A549 (cell line): ENCODE measurements around the gene TUSC2. TPM values are rescaled to one million over a fixed set of nuclear protein-coding genes. Genes with fewer than 3 reads are reported as not detected.

Experiments used
- ATAC-seq, 2 experiments: fragments of 200-7000 bp in 1 of 2; fragments of >200 bp in 1 of 2; cut with Nextera tagmentation in 1 of 2; cut with Tn5 transposase in 1 of 2; 3 replicates each; pipeline versions ENCODE4 v1.8.0 to v1.9.1; 2018 to 2020; ENCODE audit warnings: mild to moderate bottlenecking in 1 of 2, moderate library complexity in 1 of 2
- CTCF ChIA-PET: fragments of 300-600 bp; sonication (Branson Sonifier 250); formaldehyde crosslinking; extraction: SDS; loops from one replicate; lab custom pipeline; 2021; ENCODE audit warnings: antibody characterized with exemption, inconsistent platforms; lab: Yijun Ruan, JAX
- POLR2A ChIA-PET: fragments of 350-600 bp; formaldehyde crosslinking; extraction: SDS; loops from one replicate; lab custom pipeline; 2021; ENCODE audit warnings: antibody characterized with exemption, inconsistent platforms; lab: Yijun Ruan, JAX
- DNase-seq, 2 experiments: peaks; one replicate each; pipeline versions ENCODE4 v3.0.0 to v3.0.0-alpha.2; 2011 to 2016; ENCODE audit warnings: low read depth in 1 of 2, low spot score in 1 of 2
- FAIRE-seq: peaks from 2 replicates; lab custom pipeline; 2011; peaks lifted over from hg19 to GRCh38; lab: Jason Lieb, UNC
- H3K27ac ChIP-seq, 2 experiments: fragments of >200 bp; sonication (Bioruptor Twin); formaldehyde crosslinking; 3 replicates each; pipeline ENCODE4 v1.5.1; 2016 to 2017
- H3K4me1 ChIP-seq: fragments of >200 bp; sonication (Bioruptor Twin); formaldehyde crosslinking; 3 replicates; pipeline ENCODE4 v1.6.1; 2016
- H3K4me2 ChIP-seq: fragments of >200 bp; sonication (Bioruptor Twin); formaldehyde crosslinking; 3 replicates; pipeline ENCODE4 v1.6.1; 2016
- H3K4me3 ChIP-seq: fragments of >200 bp; sonication (Bioruptor Twin); formaldehyde crosslinking; 3 replicates; pipeline ENCODE4 v1.5.1; 2016
- H3K9me3 ChIP-seq: fragments of >200 bp; sonication (Bioruptor Twin); formaldehyde crosslinking; 3 replicates; pipeline ENCODE4 v1.6.1; 2016
- CBX8 ChIP-seq: fragments of 200-600 bp; sonication (generic); IDR thresholded peaks from 2 replicates; pipeline ENCODE4 v1.6.1; 2016
- CHD2 ChIP-seq: fragments of 150-350 bp; IDR thresholded peaks from 2 replicates; pipeline ENCODE4 v1.6.1; 2014; ENCODE audit warnings: low read length; ENCODE audit not compliant: partially characterized antibody
- CTCF ChIP-seq: fragments of >200 bp; sonication (Bioruptor Twin); formaldehyde crosslinking; IDR thresholded peaks from 3 replicates; pipeline ENCODE4 v1.5.1; 2016
- EHF ChIP-seq: fragments of 250-450 bp; sonication (Bioruptor Pico); IDR thresholded peaks from 2 replicates; pipeline ENCODE4 v1.5.0; 2020; ENCODE audit warnings: mild to moderate bottlenecking
- EP300 ChIP-seq, 2 experiments: fragments of >200 bp; sonication (Bioruptor Twin); formaldehyde crosslinking; IDR thresholded peaks; 2 replicates in 1 of 2; 3 replicates in 1 of 2; pipeline ENCODE4 v1.6.1; 2016 to 2017
- ESRRA ChIP-seq: fragments of 150-350 bp; IDR thresholded peaks from 2 replicates; pipeline ENCODE4 v1.6.1; 2014; ENCODE audit warnings: mild to moderate bottlenecking, low read length, borderline replicate concordance
- FOSL2 ChIP-seq, 2 experiments: fragments of 450-650 bp in 1 of 2; fragments of >200 bp in 1 of 2; sonication (Bioruptor Twin) in 1 of 2; formaldehyde crosslinking; IDR thresholded peaks; 2 replicates each; pipeline versions ENCODE4 v1.5.0 to v1.6.1; 2016 to 2020; ENCODE audit warnings: mild to moderate bottlenecking in 1 of 2, moderate library complexity in 1 of 2
- HEYL ChIP-seq: fragments of 250-450 bp; sonication (Bioruptor Pico); IDR thresholded peaks from 2 replicates; pipeline ENCODE4 v1.8.0; 2021; ENCODE audit warnings: mild to moderate bottlenecking, moderate library complexity
- HOXB13 ChIP-seq: fragments of 250-450 bp; sonication (Bioruptor Pico); IDR thresholded peaks from 2 replicates; pipeline ENCODE4 v1.5.0; 2020; ENCODE audit warnings: low read depth, mild to moderate bottlenecking, moderate library complexity
- HOXB5 ChIP-seq: fragments of 250-450 bp; sonication (Bioruptor Pico); IDR thresholded peaks from 2 replicates; pipeline ENCODE4 v1.5.0; 2020; ENCODE audit warnings: mild to moderate bottlenecking, moderate library complexity
- JUN ChIP-seq, 2 experiments: fragments of >200 bp; sonication (Bioruptor Twin); formaldehyde crosslinking; IDR thresholded peaks; 2 replicates in 1 of 2; 3 replicates in 1 of 2; pipeline ENCODE4 v1.6.1; 2016 to 2017
- KDM5A ChIP-seq: fragments of 200-600 bp; sonication (generic); IDR thresholded peaks from 2 replicates; pipeline ENCODE4 v1.6.1; 2016; ENCODE audit warnings: antibody characterized with exemption, mild to moderate bottlenecking
- MAFK ChIP-seq: fragments of 450-650 bp; IDR thresholded peaks from 2 replicates; pipeline ENCODE4 v1.6.1; 2014; ENCODE audit not compliant: partially characterized antibody
- MAZ ChIP-seq: fragments of 150-350 bp; IDR thresholded peaks from 2 replicates; pipeline ENCODE4 v1.6.1; 2014; ENCODE audit warnings: antibody characterized with exemption, low read depth, low read length, borderline replicate concordance
- NPAS2 ChIP-seq: fragments of 250-450 bp; sonication (Bioruptor Pico); IDR thresholded peaks from 2 replicates; pipeline ENCODE4 v1.8.0; 2022; ENCODE audit warnings: mild to moderate bottlenecking, moderate library complexity, borderline replicate concordance
- PHF8 ChIP-seq: fragments of 200-600 bp; sonication (generic); IDR thresholded peaks from 2 replicates; pipeline ENCODE4 v1.6.1; 2016; ENCODE audit warnings: low read depth, mild to moderate bottlenecking, antibody characterized with exemption, moderate library complexity, borderline replicate concordance
- POLR2A ChIP-seq: IDR thresholded peaks from 2 replicates; pipeline ENCODE4 v1.6.1; 2012; ENCODE audit warnings: mild to moderate bottlenecking, low read length
- POLR2AphosphoS2 ChIP-seq: conservative IDR thresholded peaks from 2 replicates; pipeline ENCODE4 v1.6.1; 2012; ENCODE audit warnings: low read length, improper control_type of control experiment, inconsistent platforms
- RAD21 ChIP-seq, 2 experiments: fragments of >200 bp in 1 of 2; sonication (Bioruptor Twin) in 1 of 2; formaldehyde crosslinking in 1 of 2; IDR thresholded peaks in 1 of 2; conservative IDR thresholded peaks in 1 of 2; 2 replicates in 1 of 2; 3 replicates in 1 of 2; pipeline ENCODE4 v1.6.1; 2012 to 2018; ENCODE audit warnings: inconsistent platforms in 1 of 2
- RFX5 ChIP-seq: fragments of 450-650 bp; IDR thresholded peaks from 2 replicates; pipeline ENCODE4 v1.7.1; 2014; ENCODE audit warnings: antibody characterized with exemption, mild to moderate bottlenecking, moderate library complexity
- RNF2 ChIP-seq: fragments of 200-600 bp; sonication (generic); IDR thresholded peaks from 2 replicates; pipeline ENCODE4 v1.6.1; 2016; ENCODE audit warnings: low read depth, mild to moderate bottlenecking, antibody characterized with exemption, moderate library complexity, borderline replicate concordance
- SMC3 ChIP-seq: fragments of >200 bp; sonication (Bioruptor Twin); formaldehyde crosslinking; IDR thresholded peaks from 3 replicates; pipeline ENCODE4 v1.6.1; 2018; ENCODE audit warnings: inconsistent platforms
- TFCP2L1 ChIP-seq: fragments of 250-450 bp; sonication (Bioruptor Pico); IDR thresholded peaks from 2 replicates; pipeline ENCODE4 v1.5.0; 2021; ENCODE audit warnings: mild to moderate bottlenecking
- USF2 ChIP-seq: fragments of 450-650 bp; IDR thresholded peaks from 2 replicates; pipeline ENCODE4 v1.6.1; 2014; ENCODE audit warnings: antibody characterized with exemption
- ZC3H11A ChIP-seq: fragments of 450-650 bp; IDR thresholded peaks from 2 replicates; pipeline ENCODE4 v1.6.1; 2014; ENCODE audit warnings: antibody characterized with exemption, mild to moderate bottlenecking
- ZNF302 ChIP-seq: fragments of 250-450 bp; sonication (Bioruptor Pico); IDR thresholded peaks from 2 replicates; pipeline ENCODE4 v1.9.0; 2021; ENCODE audit warnings: inconsistent platforms, mild to moderate bottlenecking, moderate library complexity
- WGBS: methylation state at CpG from one replicate; pipeline ENCODE4 v1.1.6; 2017; ENCODE audit errors: missing lambda C conversion rate; 5-methylcytosine and 5-hydroxymethylcytosine counted together
- polyA plus RNA-seq, 4 experiments: library from polyadenylated mRNA; depleted of rRNA in 3 of 4; stranded (reverse); fragments of >200 nt; fragmentation: RNase III in 1 of 4; extraction: RNeasy Plus Mini Kit Qiagen cat#74134 plus additional on column Dnase treatment in 1 of 4; gene quantifications; 2 replicates in 3 of 4; 3 replicates in 1 of 4; pipeline ENCODE4 v1.2.3, GENCODE V29; 2011 to 2017
- TF ChIP-seq, protein P1 (sequence below): IDR thresholded peaks from 2 replicates; pipeline ENCODE4 v1.6.1; 2012; ENCODE audit warnings: low read depth, borderline replicate concordance
- TF ChIP-seq, protein P2 (sequence below): IDR thresholded peaks from 2 replicates; pipeline ENCODE4 v1.6.1; 2012
- TF ChIP-seq, protein P3 (sequence below): fragments of 250-450 bp; sonication (Bioruptor Pico); IDR thresholded peaks from 2 replicates; pipeline ENCODE4 v1.5.0; 2021; ENCODE audit warnings: mild to moderate bottlenecking, moderate library complexity, borderline replicate concordance

TUSC2 gene
- polyA plus RNA-seq, 2 of the 4 experiments (the other 2 are of a cell fraction) = 18.2 to 23.5 TPM

DNA sequence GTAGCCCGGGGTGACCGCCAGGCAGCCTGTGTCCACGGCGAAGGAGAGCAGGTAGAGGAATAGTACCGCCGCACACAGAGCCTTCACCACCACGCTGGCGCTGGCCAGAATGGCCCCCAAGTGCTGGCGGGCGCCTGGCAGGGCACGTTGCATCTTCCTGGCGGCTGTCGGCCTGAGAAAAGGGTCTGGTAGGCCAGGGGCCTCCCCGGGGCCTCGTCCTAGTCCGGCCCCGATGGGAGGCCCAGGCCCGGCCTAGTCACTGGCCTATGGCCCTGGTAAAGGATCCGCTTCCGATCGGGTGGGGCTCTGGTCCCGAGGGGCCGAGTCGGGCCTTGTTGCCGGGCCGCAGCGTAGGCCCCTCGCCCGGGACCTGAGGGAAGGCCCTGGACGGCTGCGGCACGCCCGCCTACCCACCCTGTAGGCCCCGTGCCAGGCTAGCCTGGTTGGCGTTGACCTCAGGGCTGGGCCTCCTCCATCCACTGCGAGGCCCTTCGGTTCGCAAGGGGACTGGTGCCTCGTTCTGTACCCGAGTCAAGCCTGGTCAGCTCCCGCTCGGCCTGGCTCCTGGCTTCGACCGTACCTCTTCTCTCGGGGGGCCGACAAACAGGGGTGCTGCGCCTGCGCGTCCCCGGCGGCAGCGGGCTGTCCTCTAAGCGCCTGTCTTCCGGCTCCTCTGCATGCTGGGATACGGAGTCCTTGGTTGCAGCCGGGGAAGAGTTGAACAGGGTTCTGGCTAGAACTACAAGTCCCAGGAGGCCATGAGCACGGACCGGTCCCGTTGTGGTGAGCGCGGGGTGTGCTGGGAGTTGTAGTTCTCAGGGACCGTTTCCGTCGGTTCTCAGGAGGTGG lies 31.1 kb upstream of the TUSC2 start, which contains the start of gene TMEM115:
Gene TMEM115, minus strand, starts transcription at position 611 of the 849 bp plus-strand sequence. Its CDS starts 458 bp downstream, at position 153.
- peak within 1 kb of the TSS; percentile 95 for H3K4me2 ChIP-seq
- FAIRE-seq = peak; percentile 82
- ATAC-seq = peak; percentile 99 to 100
- no peak for TF ChIP-seq KDM5A
- TF ChIP-seq, protein P1, sequence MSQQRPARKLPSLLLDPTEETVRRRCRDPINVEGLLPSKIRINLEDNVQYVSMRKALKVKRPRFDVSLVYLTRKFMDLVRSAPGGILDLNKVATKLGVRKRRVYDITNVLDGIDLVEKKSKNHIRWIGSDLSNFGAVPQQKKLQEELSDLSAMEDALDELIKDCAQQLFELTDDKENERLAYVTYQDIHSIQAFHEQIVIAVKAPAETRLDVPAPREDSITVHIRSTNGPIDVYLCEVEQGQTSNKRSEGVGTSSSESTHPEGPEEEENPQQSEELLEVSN = peak; percentile 50; the same call in 1 of the 2 replicates
- no peak for TF ChIP-seq CBX8
- TF ChIP-seq RFX5 = no peak
- TF ChIP-seq, protein P2, sequence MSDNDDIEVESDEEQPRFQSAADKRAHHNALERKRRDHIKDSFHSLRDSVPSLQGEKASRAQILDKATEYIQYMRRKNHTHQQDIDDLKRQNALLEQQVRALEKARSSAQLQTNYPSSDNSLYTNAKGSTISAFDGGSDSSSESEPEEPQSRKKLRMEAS = peak; percentile 61
- TF ChIP-seq HEYL (CRISPR knock-in tag) = no peak
- peak; percentile 49 to 60; a peak in 3 of 5 replicates for TF ChIP-seq JUN (IDR thresholded peaks at IDR 0.05)
- TF ChIP-seq ZNF302 = no peak
- peak; percentile 50; the same call in 1 of the 2 replicates for TF ChIP-seq POLR2A
- no peak for TF ChIP-seq TFCP2L1 (CRISPR knock-in tag)
- TF ChIP-seq ESRRA = no peak
- TF ChIP-seq RAD21 (conservative IDR thresholded peaks at IDR 0.05 in 1 of 2, IDR thresholded peaks at IDR 0.05 in 1 of 2) = no peak
- TF ChIP-seq RNF2 = no peak
- peak; percentile 78 for TF ChIP-seq PHF8
- H3K4me3 ChIP-seq = peak within 1 kb of the TSS; percentile 100
- CTCF ChIA-PET = interaction anchor here (1.6 kb wide), 1 partner anchor 10 kb away, joined by 4 read pairs; no protein-coding TSS in a partner anchor
- POLR2A ChIA-PET = interaction anchor here (0.8 to 1.6 kb wide), 2 partner anchors 8 to 9 kb away, joined by 5 read pairs; partner anchors contain the start of genes CYB561D2 and NPRL2
- DNase-seq = peak; percentile 92 to 96
- WGBS = 9% methylated on average over 13 of the region's 64 CpGs
- H3K4me1 ChIP-seq = peaks cover 25% of the 10 kb centered on the region
- H3K9me3 ChIP-seq = no peaks in the 10 kb centered on the region
- peak within 1 kb of the TSS; percentile 94 to 100 for H3K27ac ChIP-seq

GRCh38 chr3:50358355-50358910 lies 30.4 kb upstream of the TUSC2 start:
- no peak for DNase-seq
- WGBS = 63% methylated on average over 13 of the region's 24 CpGs
- FAIRE-seq = no peak
- Histone ChIP-seq H3K9me3 (no peaks in the 10 kb centered on the region), H3K4me3 (peak overlapping the region; percentile 100), H3K4me2 (peak overlapping the region; percentile 95), H3K4me1 (peaks cover 25% of the 10 kb centered on the region), H3K27ac (peak overlapping the region; percentile 94 to 100)
- ATAC-seq = no peak
- TF ChIP-seq PHF8 (no peak), USF2 (no peak), NPAS2 (CRISPR knock-in tag) (no peak), ESRRA (no peak), POLR2AphosphoS2 (no peak), HOXB5 (CRISPR knock-in tag) (no peak), EP300 (IDR thresholded peaks at IDR 0.05) (no peak), CTCF (no peak), ZC3H11A (no peak), JUN (IDR thresholded peaks at IDR 0.05) (no peak), HOXB13 (no peak), EHF (CRISPR knock-in tag) (no peak), MAZ (no peak), CHD2 (no peak), SMC3 (no peak), MAFK (no peak), FOSL2 (IDR thresholded peaks at IDR 0.05) (no peak), FOSL2 (CRISPR knock-in tag; IDR thresholded peaks at IDR 0.05) (no peak)
- TF ChIP-seq, protein P3, sequence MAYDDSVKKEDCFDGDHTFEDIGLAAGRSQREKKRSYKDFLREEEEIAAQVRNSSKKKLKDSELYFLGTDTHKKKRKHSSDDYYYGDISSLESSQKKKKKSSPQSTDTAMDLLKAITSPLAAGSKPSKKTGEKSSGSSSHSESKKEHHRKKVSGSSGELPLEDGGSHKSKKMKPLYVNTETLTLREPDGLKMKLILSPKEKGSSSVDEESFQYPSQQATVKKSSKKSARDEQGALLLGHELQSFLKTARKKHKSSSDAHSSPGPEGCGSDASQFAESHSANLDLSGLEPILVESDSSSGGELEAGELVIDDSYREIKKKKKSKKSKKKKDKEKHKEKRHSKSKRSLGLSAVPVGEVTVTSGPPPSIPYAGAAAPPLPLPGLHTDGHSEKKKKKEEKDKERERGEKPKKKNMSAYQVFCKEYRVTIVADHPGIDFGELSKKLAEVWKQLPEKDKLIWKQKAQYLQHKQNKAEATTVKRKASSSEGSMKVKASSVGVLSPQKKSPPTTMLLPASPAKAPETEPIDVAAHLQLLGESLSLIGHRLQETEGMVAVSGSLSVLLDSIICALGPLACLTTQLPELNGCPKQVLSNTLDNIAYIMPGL (CRISPR knock-in tag) = no peak
- TF ChIP-seq, protein P2 = no peak
- POLR2A ChIA-PET = no interaction called here
- CTCF ChIA-PET = no interaction called here
